ENCODE measurements around the gene CYP2E1.
"Not testable (repeated sequence)": the region's sequence is repeated elsewhere in the genome, so short reads cannot be mapped to it uniquely, and the experiment has no call there.

The CYP2E1 gene

GRCh38 chr10:133537546-133538545, 10.7 kb downstream of the CYP2E1 start:
- no peak for DNase-seq (ENCODE audit: low read depth)
- TF ChIP-seq CTCF (IDR thresholded peaks at IDR 0.05; ENCODE audit: low read length, missing control alignments): no peak
- H3K4me3 ChIP-seq (replicated peaks; ENCODE audit: low read depth, low read length): no peak overlapping the region

GRCh38 chr10:133541441-133541975, 14.3 kb downstream of the CYP2E1 start:
- DNase-seq (ENCODE audit: low read depth); H3K4me3 ChIP-seq (replicated peaks; ENCODE audit: low read depth, low read length): not testable (repeated sequence)

DNA sequence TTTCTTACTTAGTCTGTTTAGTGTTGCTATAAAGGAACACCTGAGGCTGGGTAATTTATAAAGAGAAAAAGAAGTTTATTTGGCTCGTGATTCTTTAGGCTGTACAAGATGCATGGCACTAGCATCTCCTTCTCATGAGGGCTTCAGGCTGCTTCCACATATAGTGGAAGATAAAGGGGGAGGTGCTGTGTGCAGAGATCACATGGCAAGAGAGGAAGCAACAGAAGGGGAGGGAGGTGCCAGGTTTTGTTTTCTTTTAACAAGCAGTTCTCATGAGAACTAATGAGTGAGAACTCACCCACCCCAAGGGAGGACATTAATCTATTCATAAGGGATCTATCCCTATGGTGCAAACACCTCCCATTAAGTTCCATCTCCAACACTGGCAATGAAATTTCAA, 17.3 kb downstream of the CYP2E1 start:
- H3K4me3 ChIP-seq (replicated peaks; ENCODE audit: low read depth, low read length): no peak overlapping the region
- no peak for DNase-seq (ENCODE audit: low read depth)
- TF ChIP-seq CTCF (IDR thresholded peaks at IDR 0.05; ENCODE audit: low read length, missing control alignments): no peak

- no peak for DNase-seq (ENCODE audit: low read depth)
- no peak overlapping the region for H3K4me3 ChIP-seq (replicated peaks; ENCODE audit: low read depth, low read length)
- TF ChIP-seq CTCF (IDR thresholded peaks at IDR 0.05; ENCODE audit: low read length, missing control alignments): no peak
These were observed 27.4 kb downstream of the CYP2E1 start for GRCh38 chr10:133554600-133554999.

- H3K4me3 ChIP-seq (replicated peaks; ENCODE audit: low read depth, low read length): no peak overlapping the region
- no peak for TF ChIP-seq CTCF (IDR thresholded peaks at IDR 0.05; ENCODE audit: low read length, missing control alignments)
- DNase-seq (ENCODE audit: low read depth): no peak
These were observed 28.4 kb downstream of the CYP2E1 start for GRCh38 chr10:133555521-133555920.

- no peak overlapping the region for H3K4me3 ChIP-seq (replicated peaks; ENCODE audit: low read depth, low read length)
- DNase-seq (ENCODE audit: low read depth): no peak
- no peak for TF ChIP-seq CTCF (IDR thresholded peaks at IDR 0.05; ENCODE audit: low read length, missing control alignments)
These were observed 30.2 kb downstream of the CYP2E1 start for GRCh38 chr10:133557381-133557780.

DNA sequence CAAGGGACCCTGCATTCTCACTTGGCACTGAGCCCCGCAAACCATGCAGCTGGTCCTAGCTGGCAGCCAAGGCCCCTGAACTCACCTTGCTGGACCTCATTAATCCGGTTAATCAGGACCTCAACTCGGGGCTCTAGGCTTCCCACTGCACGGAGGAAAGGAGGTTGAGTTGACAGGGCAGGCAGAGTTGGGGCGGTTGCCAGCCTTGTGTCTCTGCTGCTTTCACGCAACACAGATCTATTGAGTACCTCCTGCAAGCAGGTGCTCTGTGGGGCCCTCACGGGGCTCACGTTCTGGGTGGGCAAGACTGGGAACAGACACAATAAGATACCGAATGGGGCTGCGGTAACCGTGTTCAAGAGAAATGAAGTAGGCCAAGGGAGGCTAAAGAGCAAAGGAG, 32.1 kb downstream of the CYP2E1 start:
- DNase-seq (ENCODE audit: low read depth): no peak
- no peak for TF ChIP-seq CTCF (IDR thresholded peaks at IDR 0.05; ENCODE audit: low read length, missing control alignments)
- no peak overlapping the region for H3K4me3 ChIP-seq (replicated peaks; ENCODE audit: low read depth, low read length)
